22Rv1 (cell line): ENCODE measurements around the gene TRIM17.

Experiments
- CTCF ChIP-seq: fragments of 450-650 bp; IDR thresholded peaks from 2 replicates; pipeline ENCODE4 v1.5.1; 2017; ENCODE audit warnings: mild to moderate bottlenecking
- ZFX ChIP-seq: fragments of 450-650 bp; IDR thresholded peaks from 2 replicates; pipeline ENCODE4 v1.6.1; 2017; ENCODE audit warnings: antibody characterized with exemption, borderline replicate concordance

GRCh38 chr1:228457396-228458176 is 40.9 kb upstream of the TRIM17 start:
- TF ChIP-seq CTCF (peak; percentile 75), ZFX (no peak)
